Heart right ventricle (tissue), 16 donors: ENCODE results near the gene CLDN6. TPM values are rescaled to one million over a fixed set of nuclear protein-coding genes. Genes with fewer than 3 reads are reported as not detected.

ENCODE experiments used
- ATAC-seq, 8 donors: fragments of 200-7000 bp; cut with Tn5 transposase; one replicate each; pipeline ENCODE4 v1.9.1; 2020; ENCODE audit warnings: mild to moderate bottlenecking in 8 of 8, moderate library complexity in 8 of 8, moderate number of reproducible peaks in 1 of 8
- DNase-seq, 2 donors: peaks; one replicate each; pipeline ENCODE4 v3.0.0-alpha.2; 2020
- H3K27ac ChIP-seq, 10 donors: fragments of 200-600 bp; sonication (generic) in 2 of 10; one replicate each; pipeline versions ENCODE4 v1.5.0 to v1.8.0; 2020 to 2022; ENCODE audit warnings: mild to moderate bottlenecking in 3 of 10
- H3K27me3 ChIP-seq, 7 donors: fragments of 200-600 bp; one replicate each; pipeline ENCODE4 v1.8.0; 2021 to 2022; ENCODE audit warnings: mild to moderate bottlenecking in 2 of 7
- H3K36me3 ChIP-seq, 9 donors: fragments of 200-600 bp; sonication (generic) in 1 of 9; one replicate each; pipeline versions ENCODE4 v1.5.0 to v1.8.0; 2020 to 2022; ENCODE audit warnings: mild to moderate bottlenecking in 2 of 9
- H3K4me1 ChIP-seq, 9 donors: fragments of 200-600 bp; sonication (generic) in 1 of 9; one replicate each; pipeline versions ENCODE4 v1.5.0 to v1.8.0; 2020 to 2022; ENCODE audit warnings: mild to moderate bottlenecking in 4 of 9
- H3K4me3 ChIP-seq, 10 donors: fragments of 200-600 bp; sonication (generic) in 2 of 10; one replicate each; pipeline versions ENCODE4 v1.5.0 to v1.8.0; 2020 to 2022; ENCODE audit warnings: mild to moderate bottlenecking in 7 of 10, moderate library complexity in 2 of 10
- H3K9me3 ChIP-seq, 11 donors: fragments of 200-600 bp in 10 of 11; sonication (generic) in 2 of 11; one replicate each; pipeline versions ENCODE4 v1.5.0 to v1.8.0; 2013 to 2022; ENCODE audit warnings: mild to moderate bottlenecking in 2 of 11, control low read depth in 1 of 11, moderate library complexity in 1 of 11
- WGBS, 2 donors: extraction: QIAGEN DNeasy Blood & Tissue Kit; methylation state at CpG; one replicate each; pipeline ENCODE4 v1.1.7; 2013; ENCODE audit warnings: inconsistent platforms in 1 of 2; 5-methylcytosine and 5-hydroxymethylcytosine counted together
- intact Hi-C, 10 donors: fragments of 100-400 bp; cut with DNase I; formaldehyde crosslinking; loops; one replicate each; pipeline versions ENCODE4 v1.11.1 to v1.14.2; 2022
- polyA plus RNA-seq, 2 donors: library from polyadenylated mRNA; stranded (reverse); fragments of 200-250 nt; gene quantifications; one replicate each; pipeline ENCODE4 v1.2.3, GENCODE V29; 2013
- total RNA-seq, 10 donors: library from RNA; stranded (reverse); fragmentation: NEBNext Ultra II Directional in 3 of 10; extraction: Animal tissue kit (Norgen Biotek cat#: 25700) in 3 of 10; gene quantifications; one replicate each; pipeline versions ENCODE4 v1.2.1 to v1.2.4, GENCODE V29; 2021 to 2023
- TF ChIP-seq, protein P1 (sequence below), 9 donors: fragments of 200-600 bp; sonication (generic) in 2 of 9; IDR thresholded peaks; one replicate each; pipeline versions ENCODE4 v1.5.0 to v1.8.0; 2021 to 2022; ENCODE audit warnings: antibody characterized with exemption in 9 of 9, mild to moderate bottlenecking in 5 of 9, moderate library complexity in 1 of 9
- donor health status: Arrhythmogenic right ventricular cardiomyopathy.
- donor health status: ischemic (EF 13 %, LVEDD 7.1; RV severe dilation, severe dysfunction).
- donor health status: healthy with polysubstance abuse.
- donor health status: DM: no; HTN: yes; CAD: no.
- donor health status: DM: no; HTN: no; CAD: no.
- donor health status: ischemic (EF 25% LVEDD 6.9; RV normal size, moderate dysfunction).
- donor health status: ischemic (EF 25% LVEDD 5.7; RV mildly dilated, moderate dysfunction).
- donor health status: healthy.
- donor health status: DM: yes; HTN: yes; CAD: no.
- donor health status: Ischemic cardiomyopathy.
- donor health status: ischemic (EF 35%, LVEDD 5.7; RV mildly dilated, moderate dysfunction).
- donor health status: nonischemic (EF 11% LVEDD 7.7; RV severe dilation, severe dysfunction).
- donor health status: DM: yes; HTN: yes; CAD: no.
- donor health status: PGD.
- donor health status: ischemic (EF 29% LVEDD 5.4; RV normal size, mild dysfunction).
- donor health status: nonischemic (EF 23%, LVEDD 6.1; RV moderate dilation, normal function).

The CLDN6 gene
- total and polyA plus RNA-seq, 12 donors = 0.03 to 0.28 TPM; not detected in 10

DNA sequence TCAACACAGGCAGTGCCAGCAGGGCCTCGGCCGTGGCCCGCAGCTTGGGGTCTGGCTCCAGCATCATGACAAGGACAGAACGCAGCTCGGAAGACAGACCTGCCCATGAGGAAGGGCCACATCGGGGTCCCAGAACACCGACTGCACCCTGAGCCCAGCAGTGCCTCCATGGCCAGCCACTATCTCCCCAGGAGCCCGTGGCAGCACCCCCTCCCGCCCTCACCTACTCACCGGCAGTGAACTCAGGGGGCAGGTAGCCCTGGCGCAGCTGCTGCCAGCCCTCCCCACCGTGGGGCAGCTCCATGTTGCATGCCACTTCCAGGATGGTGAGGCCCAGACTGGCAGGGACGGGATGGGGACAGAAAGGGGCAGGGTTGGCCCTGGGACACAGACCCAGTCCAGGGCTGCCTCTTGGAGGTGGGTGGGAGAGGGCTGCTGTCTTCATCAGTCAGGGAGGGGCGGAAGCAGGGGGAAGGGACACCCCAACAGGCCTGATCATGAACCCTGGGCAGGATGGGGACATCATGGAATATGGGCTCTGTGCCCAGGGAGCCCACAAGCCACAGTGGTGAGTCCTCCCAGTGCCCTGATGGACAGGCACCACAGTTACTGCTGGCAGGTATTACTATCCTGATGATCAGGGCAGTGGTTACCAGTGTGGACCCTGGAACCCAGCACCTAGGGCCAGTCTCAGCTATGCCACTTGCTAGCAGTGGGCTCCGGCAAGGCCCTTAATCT, 43.5 kb downstream of the CLDN6 start:
- intact Hi-C loops = no loop called here

DNA sequence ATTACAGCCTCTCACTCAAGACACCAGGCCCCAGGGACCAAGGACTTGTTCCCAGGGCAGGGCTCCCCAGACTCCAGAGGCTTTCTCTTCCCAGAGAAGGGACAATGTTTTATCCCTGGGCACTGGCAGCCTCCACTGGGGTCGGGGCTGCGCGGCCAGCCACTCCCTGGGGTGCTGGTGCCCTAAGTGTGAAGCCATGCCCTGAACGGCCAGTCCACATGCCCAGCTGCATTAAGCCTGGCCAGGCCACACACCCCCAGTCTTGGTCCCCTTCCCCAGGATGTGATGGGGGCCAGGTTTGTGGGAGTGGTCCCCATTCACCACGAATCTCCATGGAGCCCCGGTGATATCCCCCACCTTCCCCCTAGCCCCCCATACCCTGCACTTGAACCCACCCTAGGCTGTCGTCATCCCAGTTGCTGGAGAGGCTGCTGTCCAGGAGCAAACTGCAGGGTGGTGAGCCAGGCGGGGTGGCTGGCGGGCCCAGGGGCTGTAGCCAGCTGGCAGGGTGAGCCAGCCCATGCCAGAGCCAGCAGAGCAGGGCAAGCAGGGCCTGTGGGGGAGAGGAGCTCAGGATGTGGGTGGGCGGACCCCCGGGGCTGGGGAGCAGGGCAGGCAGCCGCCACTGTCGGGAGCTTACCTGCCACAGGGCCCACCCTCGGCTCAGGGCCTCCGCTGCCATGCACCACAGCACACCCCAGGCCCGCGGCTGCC, 44.2 kb downstream of the CLDN6 start:
- peaks cover 0 to 2% (median 0%) of the 10 kb centered on the region in 7 donors for H3K27me3 ChIP-seq
- intact Hi-C loops = no loop called here
- H3K9me3 ChIP-seq = no peaks in the 10 kb centered on the region
- peaks cover 0 to 26% (median 0%) of the 10 kb centered on the region in 9 donors for H3K36me3 ChIP-seq
- WGBS, 2 donors = 88 to 92% methylated on average over 16 to 17 of the region's 17 CpGs
- ATAC-seq (no peak), DNase-seq (no peak)
- peaks cover 0 to 31% (median 17%) of the 10 kb centered on the region in 9 donors for H3K4me1 ChIP-seq
- no peak overlapping the region for H3K4me3 ChIP-seq
- TF ChIP-seq, protein P1, sequence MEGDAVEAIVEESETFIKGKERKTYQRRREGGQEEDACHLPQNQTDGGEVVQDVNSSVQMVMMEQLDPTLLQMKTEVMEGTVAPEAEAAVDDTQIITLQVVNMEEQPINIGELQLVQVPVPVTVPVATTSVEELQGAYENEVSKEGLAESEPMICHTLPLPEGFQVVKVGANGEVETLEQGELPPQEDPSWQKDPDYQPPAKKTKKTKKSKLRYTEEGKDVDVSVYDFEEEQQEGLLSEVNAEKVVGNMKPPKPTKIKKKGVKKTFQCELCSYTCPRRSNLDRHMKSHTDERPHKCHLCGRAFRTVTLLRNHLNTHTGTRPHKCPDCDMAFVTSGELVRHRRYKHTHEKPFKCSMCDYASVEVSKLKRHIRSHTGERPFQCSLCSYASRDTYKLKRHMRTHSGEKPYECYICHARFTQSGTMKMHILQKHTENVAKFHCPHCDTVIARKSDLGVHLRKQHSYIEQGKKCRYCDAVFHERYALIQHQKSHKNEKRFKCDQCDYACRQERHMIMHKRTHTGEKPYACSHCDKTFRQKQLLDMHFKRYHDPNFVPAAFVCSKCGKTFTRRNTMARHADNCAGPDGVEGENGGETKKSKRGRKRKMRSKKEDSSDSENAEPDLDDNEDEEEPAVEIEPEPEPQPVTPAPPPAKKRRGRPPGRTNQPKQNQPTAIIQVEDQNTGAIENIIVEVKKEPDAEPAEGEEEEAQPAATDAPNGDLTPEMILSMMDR (IDR thresholded peaks at IDR 0.05) = no peak
- no peak overlapping the region for H3K27ac ChIP-seq

More for the DNA sequence above, 43.5 kb downstream of the CLDN6 start:
- TF ChIP-seq, protein P1 (IDR thresholded peaks at IDR 0.05) = no peak
- no peak overlapping the region for H3K4me3 ChIP-seq
- no peak overlapping the region for H3K27ac ChIP-seq
- H3K9me3 ChIP-seq = no peaks in the 10 kb centered on the region
- 92 to 95% methylated on average over 15 of the region's 15 CpGs for WGBS, 2 donors
- ATAC-seq (no peak), DNase-seq (no peak)
- H3K36me3 ChIP-seq = peaks cover 0 to 26% (median 0%) of the 10 kb centered on the region in 9 donors
- peaks cover 0 to 29% (median 18%) of the 10 kb centered on the region in 9 donors for H3K4me1 ChIP-seq
- H3K27me3 ChIP-seq = peaks cover 0 to 8% (median 4%) of the 10 kb centered on the region in 7 donors

DNA sequence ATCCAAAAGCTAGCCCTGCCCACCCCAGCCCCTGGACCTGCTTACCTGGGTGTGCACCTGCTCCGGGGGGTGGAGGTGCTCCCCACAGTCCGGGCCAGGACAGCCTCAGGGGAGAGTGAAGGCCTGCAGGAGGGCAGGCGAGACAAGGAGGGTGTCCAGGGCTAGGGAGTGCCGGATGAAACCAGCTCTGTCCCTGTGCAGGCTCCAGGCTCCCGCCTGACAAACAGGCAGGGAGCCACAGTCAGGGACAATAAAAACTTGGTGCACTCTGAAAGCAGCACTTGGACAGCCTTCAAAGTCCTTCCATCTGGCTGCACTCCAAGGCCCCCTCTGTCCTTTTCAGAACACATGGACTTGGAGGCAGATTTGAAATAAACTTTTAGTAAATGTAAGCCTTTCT, 44.9 kb downstream of the CLDN6 start:
- 63 to 74% methylated on average over 5 of the region's 5 CpGs for WGBS, 2 donors
- ATAC-seq = no peak
- DNase-seq = no peak
- Histone ChIP-seq H3K27ac (no peak overlapping the region), H3K9me3 (no peaks in the 10 kb centered on the region), H3K36me3 (peaks cover 0 to 26% (median 0%) of the 10 kb centered on the region in 9 donors), H3K4me3 (no peak overlapping the region), H3K4me1 (peaks cover 0 to 38% (median 24%) of the 10 kb centered on the region in 9 donors), H3K27me3 (peaks cover 0 to 9% (median 2%) of the 10 kb centered on the region in 7 donors)
- intact Hi-C loops = no loop called here
- TF ChIP-seq, protein P1 (IDR thresholded peaks at IDR 0.05) = no peak

GRCh38 chr16:2971985-2972784, 45.8 kb downstream of the CLDN6 start:
- WGBS, 2 donors = 77 to 80% methylated on average over 15 of the region's 15 CpGs
- intact Hi-C loops = no loop called here

More at GRCh38 chr16:2971985-2972784, 45.8 kb downstream of the CLDN6 start:
- Histone ChIP-seq H3K4me1 (peaks cover 0 to 43% (median 29%) of the 10 kb centered on the region in 9 donors), H3K27me3 (peaks cover 8 to 18% (median 12%) of the 10 kb centered on the region in 7 donors), H3K36me3 (peaks cover 0 to 26% (median 0%) of the 10 kb centered on the region in 9 donors), H3K27ac (no peak overlapping the region), H3K4me3 (no peak overlapping the region), H3K9me3 (no peaks in the 10 kb centered on the region)
- ATAC-seq (no peak), DNase-seq (no peak)
- TF ChIP-seq, protein P1 (IDR thresholded peaks at IDR 0.05) = no peak
